ENCODE data around the gene PRSS8.

The PRSS8 gene

DNA sequence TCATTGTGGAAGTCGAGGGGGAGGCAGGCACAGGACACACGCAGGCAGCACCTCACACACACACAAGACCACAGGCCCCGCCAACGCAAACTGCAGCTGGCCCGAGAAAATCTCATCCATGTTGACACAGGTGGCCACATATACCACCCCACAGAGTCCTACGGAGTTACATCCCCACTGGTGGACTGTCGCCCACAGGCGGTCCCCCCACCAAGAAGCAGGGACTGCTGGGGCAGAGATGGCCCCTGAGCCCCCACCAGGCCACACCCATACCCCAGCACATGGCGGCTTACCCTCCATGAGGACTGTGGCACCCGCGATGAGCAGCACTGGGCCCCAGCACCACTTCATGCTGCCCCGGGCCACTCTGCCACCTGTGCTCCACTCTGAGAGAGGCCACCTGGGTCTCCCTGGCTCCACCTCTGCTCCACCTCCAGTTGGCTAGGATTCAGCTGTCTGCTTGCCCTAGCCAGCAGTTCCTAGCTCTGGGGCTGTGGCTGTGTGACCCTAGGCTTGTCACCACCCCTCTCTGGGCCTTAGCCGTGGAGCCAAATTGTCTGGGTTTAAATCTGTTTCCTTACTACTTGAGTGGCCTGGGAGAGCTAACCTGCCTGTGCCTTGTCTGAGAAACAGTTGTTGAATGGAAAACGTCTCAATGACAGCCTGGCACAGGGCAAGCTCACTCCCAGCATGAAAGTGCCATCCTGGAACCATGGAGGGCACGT lies 46.9 kb downstream of the PRSS8 start, which contains the start of gene PRSS53:
Gene PRSS53, minus strand, starts transcription at position 485 of the 725 bp plus-strand sequence. Its CDS starts 134 bp downstream, at position 351.
- H3K27ac ChIP-seq = no peak within 1 kb of the TSS
- no peak for TF ChIP-seq ZFX (IDR thresholded peaks at IDR 0.05)

GRCh38 chr16:31087971-31088370 lies 47.6 kb downstream of the PRSS8 start:
- TF ChIP-seq ZFX (IDR thresholded peaks at IDR 0.05) = no peak
- TF ChIP-seq, protein P1, sequence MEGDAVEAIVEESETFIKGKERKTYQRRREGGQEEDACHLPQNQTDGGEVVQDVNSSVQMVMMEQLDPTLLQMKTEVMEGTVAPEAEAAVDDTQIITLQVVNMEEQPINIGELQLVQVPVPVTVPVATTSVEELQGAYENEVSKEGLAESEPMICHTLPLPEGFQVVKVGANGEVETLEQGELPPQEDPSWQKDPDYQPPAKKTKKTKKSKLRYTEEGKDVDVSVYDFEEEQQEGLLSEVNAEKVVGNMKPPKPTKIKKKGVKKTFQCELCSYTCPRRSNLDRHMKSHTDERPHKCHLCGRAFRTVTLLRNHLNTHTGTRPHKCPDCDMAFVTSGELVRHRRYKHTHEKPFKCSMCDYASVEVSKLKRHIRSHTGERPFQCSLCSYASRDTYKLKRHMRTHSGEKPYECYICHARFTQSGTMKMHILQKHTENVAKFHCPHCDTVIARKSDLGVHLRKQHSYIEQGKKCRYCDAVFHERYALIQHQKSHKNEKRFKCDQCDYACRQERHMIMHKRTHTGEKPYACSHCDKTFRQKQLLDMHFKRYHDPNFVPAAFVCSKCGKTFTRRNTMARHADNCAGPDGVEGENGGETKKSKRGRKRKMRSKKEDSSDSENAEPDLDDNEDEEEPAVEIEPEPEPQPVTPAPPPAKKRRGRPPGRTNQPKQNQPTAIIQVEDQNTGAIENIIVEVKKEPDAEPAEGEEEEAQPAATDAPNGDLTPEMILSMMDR (conservative IDR thresholded peaks at IDR 0.05) = no peak

GRCh38 chr16:31087481-31087880 lies 48.0 kb downstream of the PRSS8 start:
- no peak for TF ChIP-seq ZFX (IDR thresholded peaks at IDR 0.05)
- TF ChIP-seq, protein P1 (conservative IDR thresholded peaks at IDR 0.05) = no peak

More at GRCh38 chr16:31087971-31088370, 47.6 kb downstream of the PRSS8 start:
- no peak overlapping the region for H3K27ac ChIP-seq

GRCh38 chr16:31086629-31086906 lies 49.0 kb downstream of the PRSS8 start:
- TF ChIP-seq, protein P1 (conservative IDR thresholded peaks at IDR 0.05) = no peak
- TF ChIP-seq ZFX (IDR thresholded peaks at IDR 0.05) = no peak
- no peak overlapping the region for H3K27ac ChIP-seq

More at GRCh38 chr16:31087481-31087880, 48.0 kb downstream of the PRSS8 start:
- no peak overlapping the region for H3K27ac ChIP-seq

DNA sequence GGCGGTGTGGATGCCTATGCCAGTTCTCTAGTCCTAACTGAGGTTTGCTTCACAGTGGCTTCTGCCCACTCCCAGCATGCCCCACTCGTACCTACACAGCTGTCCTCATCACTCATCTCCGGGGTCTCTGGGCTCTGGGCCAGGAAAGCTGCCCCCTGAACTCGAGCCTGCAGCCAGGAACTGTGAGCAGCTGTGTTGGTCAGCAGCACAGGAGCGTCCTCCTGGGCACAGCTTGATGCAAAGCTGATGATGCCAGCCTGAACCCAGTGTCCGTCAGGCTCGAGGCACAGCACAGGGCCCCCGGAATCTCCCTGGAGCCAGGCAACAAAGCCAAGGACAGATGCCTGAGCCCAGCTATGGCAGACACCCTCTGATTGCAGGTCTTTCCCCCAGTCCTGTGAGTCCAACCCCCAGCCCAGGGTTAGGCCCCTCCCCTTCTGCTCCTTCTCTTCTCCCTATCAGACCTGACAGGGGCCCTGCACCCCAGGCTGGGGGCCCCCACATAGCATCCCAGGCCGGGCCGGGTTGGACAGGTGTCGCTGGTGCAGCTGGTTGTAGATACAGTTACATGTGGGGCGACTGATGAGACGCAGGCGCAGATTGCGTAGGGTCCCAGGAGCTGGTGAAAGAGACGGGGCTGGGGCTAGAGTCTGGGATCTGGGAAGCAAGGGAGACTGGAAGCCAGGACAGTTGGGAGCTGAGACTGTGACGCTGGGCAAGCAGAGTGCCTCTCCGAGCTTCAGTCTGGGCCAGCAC lies 49.5 kb downstream of the PRSS8 start:
- no peak for TF ChIP-seq ZFX (IDR thresholded peaks at IDR 0.05)
- no peak overlapping the region for H3K27ac ChIP-seq

DNA sequence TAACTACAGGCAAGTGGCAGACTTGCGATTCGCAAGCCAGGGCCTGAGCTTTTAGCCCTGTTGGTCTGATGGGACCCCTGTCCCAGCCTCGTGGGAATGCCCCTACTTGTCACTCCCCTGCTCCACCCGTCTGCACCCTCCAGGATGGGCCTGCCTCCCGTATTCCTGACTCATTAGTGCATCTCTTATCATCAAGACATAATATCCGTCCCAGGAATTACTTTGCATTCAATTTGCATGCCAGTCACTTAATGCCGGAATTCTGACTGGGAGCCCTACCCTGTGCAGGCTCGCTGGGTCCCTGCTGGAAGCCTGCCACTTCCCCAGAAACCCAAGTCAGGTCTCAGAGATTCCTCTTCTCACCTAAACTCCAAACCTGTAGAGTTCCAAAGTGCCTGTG lies 50.1 kb downstream of the PRSS8 start:
- no peak for TF ChIP-seq ZFX (IDR thresholded peaks at IDR 0.05)
- TF ChIP-seq, protein P1 (conservative IDR thresholded peaks at IDR 0.05) = no peak
- H3K27ac ChIP-seq = no peak overlapping the region

DNA sequence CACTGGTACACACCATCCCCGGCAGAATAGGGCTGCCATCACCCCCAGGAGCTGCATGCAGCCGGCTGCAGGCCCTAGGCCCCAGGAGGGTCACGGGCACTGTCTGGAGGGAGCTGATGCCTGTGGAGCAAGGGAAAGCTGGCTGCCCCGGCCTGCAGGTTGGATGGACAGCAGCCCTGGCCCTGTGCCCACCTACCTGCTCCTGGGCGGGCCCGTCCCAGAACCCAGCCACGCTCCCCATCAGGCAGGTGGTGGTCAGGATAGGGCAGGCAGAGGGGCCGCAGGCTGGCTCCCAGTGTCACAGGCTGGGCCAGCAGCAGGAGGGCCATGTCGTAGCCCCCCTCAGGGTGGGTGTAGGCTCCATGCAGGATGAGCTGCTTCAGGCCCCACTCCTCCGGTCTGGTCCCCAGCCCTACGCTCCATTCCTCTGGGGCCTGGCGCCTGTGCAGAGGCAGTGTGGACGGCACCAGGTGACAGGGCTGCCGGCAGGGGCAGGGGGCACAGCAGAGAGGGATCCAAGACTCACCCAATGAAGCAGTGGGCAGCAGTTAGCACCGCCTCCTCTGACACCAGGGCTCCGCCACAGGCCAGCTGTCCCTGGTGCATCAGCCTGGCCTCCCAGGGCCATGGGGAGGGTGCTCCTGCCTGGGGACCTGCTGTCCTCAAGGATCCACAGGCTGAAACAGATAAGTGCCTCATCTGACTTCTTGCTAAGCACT lies 50.8 kb downstream of the PRSS8 start:
- H3K27ac ChIP-seq = no peak overlapping the region
- no peak for TF ChIP-seq ZFX (IDR thresholded peaks at IDR 0.05)
- TF ChIP-seq, protein P1 (conservative IDR thresholded peaks at IDR 0.05) = no peak

GRCh38 chr16:31083981-31084380 lies 51.5 kb downstream of the PRSS8 start:
- no peak for TF ChIP-seq ZFX (IDR thresholded peaks at IDR 0.05)
- TF ChIP-seq, protein P1 (conservative IDR thresholded peaks at IDR 0.05) = no peak
- no peak overlapping the region for H3K27ac ChIP-seq

Measured in C4-2B (cell line).